Measurements from ENCODE around the gene LSAMP.

DNA sequence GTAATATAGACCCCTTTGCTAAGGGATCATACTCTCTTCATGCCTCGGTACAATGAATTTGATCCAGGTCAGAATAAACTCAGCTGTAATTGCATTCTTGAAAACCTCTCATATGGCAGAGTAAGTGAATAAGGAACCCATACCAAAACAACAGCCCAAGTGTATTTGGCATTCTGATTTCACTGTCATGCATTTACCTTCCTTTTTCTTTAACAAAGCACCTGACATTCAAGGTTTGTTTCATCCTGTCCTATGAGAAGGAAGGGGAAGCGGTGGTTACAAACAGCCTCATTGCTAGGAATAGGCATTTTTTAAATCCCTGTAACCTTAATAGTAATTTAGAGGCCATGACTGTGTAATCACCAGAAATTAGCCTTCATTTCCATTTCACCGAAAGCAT lies 97.1 kb downstream of the LSAMP start:
- TF ChIP-seq, protein P1, sequence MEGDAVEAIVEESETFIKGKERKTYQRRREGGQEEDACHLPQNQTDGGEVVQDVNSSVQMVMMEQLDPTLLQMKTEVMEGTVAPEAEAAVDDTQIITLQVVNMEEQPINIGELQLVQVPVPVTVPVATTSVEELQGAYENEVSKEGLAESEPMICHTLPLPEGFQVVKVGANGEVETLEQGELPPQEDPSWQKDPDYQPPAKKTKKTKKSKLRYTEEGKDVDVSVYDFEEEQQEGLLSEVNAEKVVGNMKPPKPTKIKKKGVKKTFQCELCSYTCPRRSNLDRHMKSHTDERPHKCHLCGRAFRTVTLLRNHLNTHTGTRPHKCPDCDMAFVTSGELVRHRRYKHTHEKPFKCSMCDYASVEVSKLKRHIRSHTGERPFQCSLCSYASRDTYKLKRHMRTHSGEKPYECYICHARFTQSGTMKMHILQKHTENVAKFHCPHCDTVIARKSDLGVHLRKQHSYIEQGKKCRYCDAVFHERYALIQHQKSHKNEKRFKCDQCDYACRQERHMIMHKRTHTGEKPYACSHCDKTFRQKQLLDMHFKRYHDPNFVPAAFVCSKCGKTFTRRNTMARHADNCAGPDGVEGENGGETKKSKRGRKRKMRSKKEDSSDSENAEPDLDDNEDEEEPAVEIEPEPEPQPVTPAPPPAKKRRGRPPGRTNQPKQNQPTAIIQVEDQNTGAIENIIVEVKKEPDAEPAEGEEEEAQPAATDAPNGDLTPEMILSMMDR (conservative IDR thresholded peaks at IDR 0.05; ENCODE audit: low read length): no peak
- no peak for TF ChIP-seq EZH2phosphoT487 (IDR thresholded peaks at IDR 0.05; ENCODE audit: borderline replicate concordance)
